Left cardiac atrium (tissue), 4 donors: ENCODE results near the gene CAPRIN2. TPM values are rescaled to one million over a fixed set of nuclear protein-coding genes. Genes with fewer than 3 reads are reported as not detected.

Source experiments
- ATAC-seq, 2 donors: fragments of 200-7000 bp; cut with Tn5 transposase; one replicate each; pipeline ENCODE4 v1.9.1; 2020; ENCODE audit warnings: mild to moderate bottlenecking in 2 of 2, moderate library complexity in 2 of 2
- DNase-seq: peaks from one replicate; pipeline ENCODE4 v3.0.0-alpha.2; 2020
- intact Hi-C, 2 donors: fragments of 100-400 bp; cut with DNase I; formaldehyde crosslinking; loops; one replicate each; pipeline versions ENCODE4 v1.14.1 to v1.15.1; 2022 to 2023
- long read RNA-seq: library from polyadenylated mRNA; unstranded; transcript quantifications from one replicate; pipeline ENCODE4 v2.0.0, GENCODE V29; 2021
- total RNA-seq, 2 donors: library from RNA; stranded (reverse); fragmentation: NEBNext Ultra II Directional; extraction: Animal tissue kit (Norgen Biotek cat#: 25700); gene quantifications; one replicate each; pipeline ENCODE4 v1.2.1, GENCODE V29; 2021
- donor health status: DM: no; HTN: yes; CAD: no.
- donor health status: DM: no; HTN: yes; CAD: no; lungs with severe emphysema.
- donor health status: DM: yes; HTN: yes; CAD: no.
- donor health status: Dilated cardiomyopathy.

Gene CAPRIN2
- total RNA-seq: 10 to 100 TPM; 17.9 to 20.9 TPM
- long read RNA-seq, partial matches to known transcripts: 2 of 12 reads
- long read RNA-seq, other reads (novel, unspliced or antisense): 10 of 12 reads

- ATAC-seq: peak; percentile 99
- DNase-seq: peak; percentile 98
- intact Hi-C loops: loop anchor here in 1 of 2 donors (5.0 kb wide), 2 partner anchors 52 to 58 kb away; partner anchors contain the start of gene IPO8
Measured at GRCh38 chr12:30754750-30755394, at the start of gene CAPRIN2. Gene CAPRIN2 (minus strand): TSS chr12:30754951. CDS start chr12:30753520, 1,431 bp downstream.

- intact Hi-C loops: no loop called here
- DNase-seq (no peak), ATAC-seq (no peak)
Measured at GRCh38 chr12:30797689-30798088, 42.9 kb upstream of the CAPRIN2 start.

- intact Hi-C loops: no loop called here
- ATAC-seq: no peak
- DNase-seq: no peak
Measured at GRCh38 chr12:30796891-30797371, 42.2 kb upstream of the CAPRIN2 start.

GRCh38 chr12:30796313-30796780 lies 41.6 kb upstream of the CAPRIN2 start:
- ATAC-seq (peak; percentile 71 to 75), DNase-seq (peak; percentile 43)
- intact Hi-C loops: no loop called here

GRCh38 chr12:30795410-30796312 lies 40.9 kb upstream of the CAPRIN2 start:
- peak; percentile 89 for DNase-seq
- intact Hi-C loops: no loop called here
- peak; percentile 80 to 89 for ATAC-seq

- peak; percentile 65 for DNase-seq
- intact Hi-C loops: no loop called here
- peak in 1 of 2 donors; percentile 63 for ATAC-seq
Measured at GRCh38 chr12:30794591-30795409, 40.0 kb upstream of the CAPRIN2 start.

GRCh38 chr12:30794020-30794419 lies 39.3 kb upstream of the CAPRIN2 start:
- no peak for DNase-seq
- no peak for ATAC-seq
- intact Hi-C loops: no loop called here

- no peak for DNase-seq
- ATAC-seq: no peak
- intact Hi-C loops: no loop called here
Measured at GRCh38 chr12:30792648-30793499, 38.1 kb upstream of the CAPRIN2 start.

GRCh38 chr12:30792085-30792484 lies 37.3 kb upstream of the CAPRIN2 start:
- ATAC-seq (no peak), DNase-seq (no peak)
- intact Hi-C loops: no loop called here

GRCh38 chr12:30788754-30789153 lies 34.0 kb upstream of the CAPRIN2 start:
- DNase-seq (no peak), ATAC-seq (no peak)
- intact Hi-C loops: no loop called here

GRCh38 chr12:30785630-30786029 lies 30.9 kb upstream of the CAPRIN2 start:
- DNase-seq (no peak), ATAC-seq (no peak)
- intact Hi-C loops: no loop called here

- intact Hi-C loops: no loop called here
- DNase-seq (no peak), ATAC-seq (no peak)
Measured at GRCh38 chr12:30784508-30784907, 29.8 kb upstream of the CAPRIN2 start.

- ATAC-seq: no peak
- intact Hi-C loops: no loop called here
- no peak for DNase-seq
Measured at GRCh38 chr12:30783946-30784345, 29.2 kb upstream of the CAPRIN2 start.

- DNase-seq (peak; percentile 27), ATAC-seq (peak; percentile 76 to 96)
- intact Hi-C loops: no loop called here
Measured at GRCh38 chr12:30782316-30783173, 27.8 kb upstream of the CAPRIN2 start.

GRCh38 chr12:30779578-30779977 lies 24.8 kb upstream of the CAPRIN2 start:
- ATAC-seq (no peak), DNase-seq (no peak)
- intact Hi-C loops: no loop called here

- DNase-seq (no peak), ATAC-seq (no peak)
- intact Hi-C loops: no loop called here
Measured at GRCh38 chr12:30779178-30779577, 24.4 kb upstream of the CAPRIN2 start.

GRCh38 chr12:30774599-30774998 lies 19.8 kb upstream of the CAPRIN2 start:
- ATAC-seq (no peak), DNase-seq (no peak)
- intact Hi-C loops: no loop called here
